HepG2 (cell line): ENCODE data around the gene CABP2. TPM values are rescaled to one million over a fixed set of nuclear protein-coding genes. Genes with fewer than 3 reads are reported as not detected.

ENCODE experiments used
- ATAC-seq: fragments of 200-7000 bp; cut with Tn5 transposase; 3 replicates; pipeline ENCODE4 v1.9.1; 2020; ENCODE audit warnings: mild to moderate bottlenecking, moderate library complexity
- BruUV-seq: library from RNA; stranded (reverse); fragments of 400-500 nt; replicated peaks from 2 replicates; lab custom pipeline; 2021; lab: Mats Ljungman, UMichigan
- CTCF ChIA-PET: fragments of 300-600 bp; formaldehyde crosslinking; extraction: SDS; loops from one replicate; lab custom pipeline; 2021; ENCODE audit warnings: low total read pairs, inconsistent platforms, low intra/inter-chr PET ratio; lab: Yijun Ruan, JAX
- POLR2A ChIA-PET: fragments of 350-600 bp; sonication (Branson Sonifier 250); formaldehyde crosslinking; loops from one replicate; lab custom pipeline; 2020; ENCODE audit warnings: antibody characterized with exemption, inconsistent platforms; lab: Yijun Ruan, JAX
- DNase-seq: peaks from one replicate; pipeline ENCODE4 v3.0.0-alpha.2; 2015; ENCODE audit warnings: low spot score
- FAIRE-seq: peaks from 3 replicates; lab custom pipeline; 2011; peaks lifted over from hg19 to GRCh38; lab: Jason Lieb, UNC
- H2AFZ ChIP-seq: one replicate; pipeline ENCODE4 v1.6.1; 2011; ENCODE audit warnings: low read length, inconsistent platforms
- H3K27ac ChIP-seq: fragments of 300-600 bp; 3 replicates; pipeline ENCODE4 v1.8.0; 2011; ENCODE audit warnings: mixed run types, mild to moderate bottlenecking, mixed read lengths, low read length, inconsistent platforms; ENCODE audit not compliant: insufficient read depth; ENCODE audit errors: extremely low read length
- H3K27me3 ChIP-seq, 2 experiments: fragments of 200-600 bp in 1 of 2; 2 replicates in 1 of 2; 3 replicates in 1 of 2; pipeline versions ENCODE4 v1.6.0 to v1.8.0; 2011; ENCODE audit warnings: low read length in 2 of 2, mild to moderate bottlenecking in 2 of 2, moderate library complexity in 2 of 2, inconsistent platforms in 1 of 2; ENCODE audit not compliant: insufficient read depth in 2 of 2, control insufficient read depth in 1 of 2
- H3K36me3 ChIP-seq, 2 experiments: fragments of 200-600 bp in 1 of 2; replicated peaks in 1 of 2; 2 replicates in 1 of 2; 3 replicates in 1 of 2; pipeline versions ENCODE4 v1.5.1 to v1.8.0; 2011; ENCODE audit warnings: low read length in 2 of 2, inconsistent platforms in 1 of 2; ENCODE audit not compliant: insufficient read depth in 2 of 2, control insufficient read depth in 1 of 2
- H3K4me1 ChIP-seq: 2 replicates; pipeline ENCODE4 v1.5.1; 2012; ENCODE audit warnings: low read length, inconsistent platforms; ENCODE audit not compliant: insufficient read depth
- H3K4me2 ChIP-seq: 2 replicates; pipeline ENCODE4 v1.6.0; 2011; ENCODE audit warnings: low read depth, low read length, inconsistent platforms
- H3K4me3 ChIP-seq, 3 experiments: fragments of 200-600 bp in 1 of 3; sonication (generic), shearing (Covaris generic) in 1 of 3; replicated peaks in 1 of 3; 2 replicates each; pipeline ENCODE4 v1.5.1; 2011 to 2016; ENCODE audit warnings: low read length in 3 of 3, inconsistent platforms in 2 of 3, low read depth in 2 of 3, mild to moderate bottlenecking in 2 of 3, control low read depth in 1 of 3, mixed read lengths in 1 of 3; ENCODE audit not compliant: insufficient read depth in 1 of 3
- H3K79me2 ChIP-seq: one replicate; pipeline ENCODE4 v1.6.1; 2011; ENCODE audit warnings: low read length, inconsistent platforms; ENCODE audit not compliant: insufficient read depth
- H3K9ac ChIP-seq: 2 replicates; pipeline ENCODE4 v1.6.0; 2011; ENCODE audit warnings: mild to moderate bottlenecking, low read depth, low read length, inconsistent platforms; ENCODE audit not compliant: insufficient read depth
- H3K9me3 ChIP-seq: 2 replicates; pipeline ENCODE4 v1.5.1; 2012; ENCODE audit warnings: mild to moderate bottlenecking, low read length
- H4K20me1 ChIP-seq: 2 replicates; pipeline ENCODE4 v1.6.0; 2011; ENCODE audit warnings: inconsistent platforms, mild to moderate bottlenecking, low read length, moderate library complexity; ENCODE audit not compliant: insufficient read depth
- CBX2 ChIP-seq, 2 experiments: fragments of 200-600 bp in 1 of 2; sonication (generic); formaldehyde crosslinking in 1 of 2; IDR thresholded peaks; 2 replicates each; pipeline versions ENCODE4 v1.7.0 to v1.8.1; 2018 to 2022; ENCODE audit warnings: low read depth in 2 of 2, low read length in 1 of 2, mild to moderate bottlenecking in 1 of 2, missing genetic modification reagents in 1 of 2
- ELF1 ChIP-seq: sonication (generic); formaldehyde crosslinking; IDR thresholded peaks from 2 replicates; pipeline ENCODE4 v1.4.0; 2020; ENCODE audit warnings: missing genetic modification reagents
- HMG20A ChIP-seq: IDR thresholded peaks from 2 replicates; pipeline ENCODE4 v1.6.1; 2016; ENCODE audit warnings: borderline replicate concordance
- HNF4A ChIP-seq: sonication (generic); formaldehyde crosslinking; IDR thresholded peaks from 2 replicates; pipeline ENCODE4 v1.4.0; 2020; ENCODE audit warnings: missing genetic modification reagents
- KLF12 ChIP-seq: sonication (generic); formaldehyde crosslinking; IDR thresholded peaks from 2 replicates; pipeline ENCODE4 v1.4.0; 2020; ENCODE audit warnings: missing genetic modification reagents, borderline replicate concordance
- PCBP1 ChIP-seq: fragments of 200-400 bp; formaldehyde crosslinking; IDR thresholded peaks from 2 replicates; pipeline ENCODE4 v1.6.1; 2017; ENCODE audit warnings: mild to moderate bottlenecking, low read depth, low read length, borderline replicate concordance
- PTBP1 ChIP-seq: fragments of 200-400 bp; formaldehyde crosslinking; IDR thresholded peaks from 2 replicates; pipeline ENCODE4 v1.6.1; 2018; ENCODE audit warnings: low read length, low read depth; ENCODE audit not compliant: poor library complexity, severe bottlenecking
- ZNF24 ChIP-seq: fragments of 450-650 bp; IDR thresholded peaks from 2 replicates; pipeline ENCODE4 v1.6.1; 2017; ENCODE audit warnings: antibody characterized with exemption, mild to moderate bottlenecking
- ZNF326 ChIP-seq: sonication (generic); formaldehyde crosslinking; IDR thresholded peaks from 2 replicates; pipeline ENCODE4 v1.4.0; 2020; ENCODE audit warnings: missing genetic modification reagents, borderline replicate concordance
- ZNF607 ChIP-seq: sonication (generic); formaldehyde crosslinking; IDR thresholded peaks from 2 replicates; pipeline ENCODE4 v1.5.1; 2020; ENCODE audit warnings: missing genetic modification reagents, mild to moderate bottlenecking, borderline replicate concordance
- ZNF841 ChIP-seq: sonication (generic); formaldehyde crosslinking; IDR thresholded peaks from 2 replicates; pipeline ENCODE4 v1.8.1; 2023; ENCODE audit warnings: missing genetic modification reagents, borderline replicate concordance
- WGBS: methylation state at CpG from one replicate; pipeline ENCODE4 v1.1.6; 2017; ENCODE audit warnings: low lambda C conversion rate; 5-methylcytosine and 5-hydroxymethylcytosine counted together
- in situ Hi-C: cut with HindIII; loops from 2 replicates; pipeline ENCODE4 v1.10.0; 2017; ENCODE audit warnings: low pct_unique_long_range_greater_than_20kb; ENCODE audit not compliant: extremely low pct_ligation_motif_present
- intact Hi-C: fragments of 100-400 bp; cut with micrococcal nuclease; formaldehyde crosslinking; loops from one replicate; pipeline ENCODE4 v1.10.0; 2022; ENCODE audit not compliant: unreplicated experiment
- polyA plus RNA-seq, 8 experiments: library from polyadenylated mRNA; depleted of rRNA in 3 of 8; stranded (reverse) in 7 of 8; unstranded in 1 of 8; fragments of >200 nt; fragmentation: Illumina TruSeq in 4 of 8; extraction: Trizol in 4 of 8; gene quantifications; 2 replicates each; pipeline versions ENCODE4 v1.2.1 to v1.2.3, GENCODE V29; 2011 to 2016; ENCODE audit warnings: low read depth in 4 of 8, missing spikeins in 1 of 8, mixed read lengths in 1 of 8; ENCODE audit not compliant: insufficient read depth in 1 of 8
- total RNA-seq, 5 experiments: library from RNA; depleted of rRNA; stranded (reverse); fragments of >200 nt; fragmentation: Illumina TruSeq; extraction: Trizol; gene quantifications; 2 replicates each; pipeline ENCODE4 v1.2.3, GENCODE V29; 2016; ENCODE audit warnings: low read depth in 1 of 5
- TF ChIP-seq, protein P1 (sequence below): sonication (generic); formaldehyde crosslinking; IDR thresholded peaks from 2 replicates; pipeline ENCODE4 v1.5.0; 2020; ENCODE audit warnings: mild to moderate bottlenecking, low read depth, missing genetic modification reagents, borderline replicate concordance
- TF ChIP-seq, protein P2 (sequence below): sonication (generic); formaldehyde crosslinking; IDR thresholded peaks from 2 replicates; pipeline ENCODE4 v1.4.0; 2020; ENCODE audit warnings: missing genetic modification reagents

Gene CABP2
- total and polyA plus RNA-seq, 2 of the 13 experiments (the other 11 are each of a cell fraction or from before 2014, with no cell fraction given), result not detected

DNA sequence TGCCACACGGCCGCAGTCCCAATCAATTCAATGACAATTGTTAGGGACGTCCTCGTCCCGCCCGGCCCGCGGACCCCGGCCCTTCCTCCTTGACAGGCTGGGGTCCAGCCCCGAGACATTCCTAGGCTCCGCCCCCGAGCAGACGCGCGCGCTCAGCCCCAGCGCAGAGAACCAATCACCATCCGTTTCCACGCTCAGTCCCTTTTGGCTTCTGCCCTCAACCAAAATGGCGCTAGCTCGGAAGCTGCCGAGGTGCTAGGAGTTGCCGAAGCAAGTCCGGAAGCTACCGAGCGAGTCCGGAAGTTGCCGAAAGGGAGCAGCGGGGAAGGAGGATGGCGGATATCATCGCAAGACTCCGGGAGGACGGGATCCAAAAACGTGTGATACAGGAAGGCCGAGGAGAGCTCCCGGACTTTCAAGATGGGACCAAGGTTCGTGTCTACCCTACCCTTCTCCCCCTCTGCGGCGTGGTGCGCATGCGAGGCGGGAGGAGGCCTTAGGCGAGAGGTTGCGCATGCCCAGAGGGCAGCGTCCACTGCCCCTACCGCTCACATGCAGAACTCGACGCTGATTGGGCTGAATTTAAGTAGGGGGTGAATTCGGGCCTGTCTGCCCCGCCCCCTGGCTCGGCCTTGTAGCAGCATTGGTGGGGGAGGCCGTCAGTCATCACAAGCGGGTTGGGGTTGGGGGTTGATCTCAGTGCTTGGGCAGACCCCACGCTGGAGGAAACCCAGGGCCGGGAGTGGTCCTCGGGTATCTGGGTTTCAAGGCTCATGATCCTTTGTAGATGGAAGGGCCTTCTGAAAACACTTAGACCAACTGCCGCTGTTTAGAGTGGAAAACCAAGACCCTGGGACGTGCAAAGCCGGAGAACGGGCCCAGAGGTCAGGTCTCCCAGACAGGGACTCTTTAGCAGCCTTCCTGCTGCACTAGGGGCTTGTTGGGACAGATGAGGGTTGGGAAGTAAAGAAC lies 40.1 kb downstream of the CABP2 start, which contains the start of gene AIP (continued):
- TF ChIP-seq ZNF24, result 0 out of 2 replicates have a peak, but pooled peaks have one; percentile 10
- TF ChIP-seq KLF12, result peak; percentile 49; the same call in 1 of the 2 replicates

DNA sequence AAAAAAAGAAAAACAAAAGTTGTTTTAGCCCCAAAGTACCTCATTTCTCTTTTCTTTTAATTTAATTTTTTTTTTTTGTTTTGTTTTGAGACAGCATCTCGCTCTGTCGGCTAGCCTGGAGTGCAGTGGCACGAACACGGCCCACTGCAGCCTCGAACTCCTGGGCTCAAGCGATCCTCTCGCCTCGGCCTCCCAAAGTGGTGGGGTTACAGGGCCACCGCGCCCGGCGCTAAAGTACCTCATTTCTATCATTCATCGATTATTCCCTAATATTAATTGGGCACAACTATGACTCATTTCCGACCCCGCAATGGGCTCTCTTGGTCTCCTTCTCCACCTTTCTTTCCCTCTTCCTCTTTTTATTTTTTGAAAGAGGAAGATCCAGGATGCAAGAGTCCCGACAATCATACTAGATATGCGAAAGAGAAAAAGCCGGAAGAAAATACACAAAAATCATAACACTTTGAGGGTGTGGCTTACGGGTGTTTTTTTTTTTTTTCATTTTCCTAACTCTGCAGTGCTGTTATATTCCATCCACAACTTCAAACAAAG lies 40.9 kb downstream of the CABP2 start:
- Histone ChIP-seq H3K4me3 (peak overlapping the region; percentile 59 to 75 (median 59)), H3K36me3 (peaks cover 2 to 4% of the 10 kb centered on the region in 2 experiments; a peak in 2 of 5 replicates), H3K27ac (peak overlapping the region; percentile 66), H3K79me2 (no peaks in the 10 kb centered on the region), H3K27me3 (no peaks in the 10 kb centered on the region), H3K9ac (peak overlapping the region; percentile 72), H3K4me2 (peak overlapping the region; percentile 68), H3K4me1 (peaks cover 40% of the 10 kb centered on the region), H2AFZ (peak overlapping the region; percentile 83), H4K20me1 (no peaks in the 10 kb centered on the region), H3K9me3 (no peaks in the 10 kb centered on the region)
- intact Hi-C loops, result no loop called here
- BruUV-seq, result TSS peak; percentile 65
- ATAC-seq, result no peak; the same call in 1 of the 3 replicates
- in situ Hi-C loops, result no loop called here
- CTCF ChIA-PET, result no interaction called here
- 37% methylated on average over 19 of the region's 19 CpGs for WGBS
- no peak for FAIRE-seq
- POLR2A ChIA-PET, result interaction anchor here (0.7 to 1.0 kb wide), 13 partner anchors 9 to 323 kb away, joined by 3 to 14 read pairs (median 4); partner anchors contain the start of genes NUDT8, PITPNM1, POLD4 and PPP1CA
- DNase-seq, result no peak
- no peak for TF ChIP-seq CBX2 (IDR thresholded peaks at IDR 0.05; ENCODE audit: low read depth, low read length)
- TF ChIP-seq CBX2 (CRISPR knock-in tag; IDR thresholded peaks at IDR 0.05; ENCODE audit: low read depth), result no peak
- no peak for TF ChIP-seq ZNF841 (CRISPR knock-in tag)
- no peak for TF ChIP-seq PCBP1
- TF ChIP-seq, protein P1, sequence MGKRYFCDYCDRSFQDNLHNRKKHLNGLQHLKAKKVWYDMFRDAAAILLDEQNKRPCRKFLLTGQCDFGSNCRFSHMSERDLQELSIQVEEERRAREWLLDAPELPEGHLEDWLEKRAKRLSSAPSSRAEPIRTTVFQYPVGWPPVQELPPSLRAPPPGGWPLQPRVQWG (CRISPR knock-in tag), result no peak
- TF ChIP-seq ZNF607, result no peak
- TF ChIP-seq PTBP1, result no peak
- TF ChIP-seq, protein P2, sequence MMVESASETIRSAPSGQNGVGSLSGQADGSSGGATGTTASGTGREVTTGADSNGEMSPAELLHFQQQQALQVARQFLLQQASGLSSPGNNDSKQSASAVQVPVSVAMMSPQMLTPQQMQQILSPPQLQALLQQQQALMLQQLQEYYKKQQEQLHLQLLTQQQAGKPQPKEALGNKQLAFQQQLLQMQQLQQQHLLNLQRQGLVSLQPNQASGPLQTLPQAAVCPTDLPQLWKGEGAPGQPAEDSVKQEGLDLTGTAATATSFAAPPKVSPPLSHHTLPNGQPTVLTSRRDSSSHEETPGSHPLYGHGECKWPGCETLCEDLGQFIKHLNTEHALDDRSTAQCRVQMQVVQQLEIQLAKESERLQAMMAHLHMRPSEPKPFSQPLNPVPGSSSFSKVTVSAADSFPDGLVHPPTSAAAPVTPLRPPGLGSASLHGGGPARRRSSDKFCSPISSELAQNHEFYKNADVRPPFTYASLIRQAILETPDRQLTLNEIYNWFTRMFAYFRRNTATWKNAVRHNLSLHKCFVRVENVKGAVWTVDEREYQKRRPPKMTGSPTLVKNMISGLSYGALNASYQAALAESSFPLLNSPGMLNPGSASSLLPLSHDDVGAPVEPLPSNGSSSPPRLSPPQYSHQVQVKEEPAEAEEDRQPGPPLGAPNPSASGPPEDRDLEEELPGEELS (CRISPR knock-in tag), result no peak
- no peak for TF ChIP-seq HMG20A
- TF ChIP-seq ELF1 (CRISPR knock-in tag), result no peak
- no peak for TF ChIP-seq HNF4A (CRISPR knock-in tag)
- no peak for TF ChIP-seq ZNF326
